Dorsolateral prefrontal cortex (tissue), 118 donors: ENCODE results near the gene CDSN. TPM values are rescaled to one million over a fixed set of nuclear protein-coding genes. Genes with fewer than 3 reads are reported as not detected.

Experiments used
- total RNA-seq, 120 experiments: library from RNA; stranded (reverse); gene quantifications; one replicate each; pipeline versions ENCODE4 v1.2.3 to v1.2.4, GENCODE V29; 2022

CDSN gene
- total RNA-seq, 120 experiments from 2014 or later, result not detected

Other genes with a start within 250 kb of the CDSN start
- gene DDR1, start 235.9 kb downstream of the CDSN start, total RNA-seq, result 100 to 1,000 TPM; 100 to 498 (median 195) TPM
- 100 to 1,000 TPM in 1 of 120 experiments, 10 to 100 TPM in 119; 24.7 to 107 (median 48.9) TPM for gene GTF2H4, start 212.2 kb downstream of the CDSN start, total RNA-seq
- gene VARS2, start 206.2 kb downstream of the CDSN start, total RNA-seq, result 10 to 100 TPM; 27.9 to 82.8 (median 48.0) TPM
- gene SFTA2, start 188.3 kb downstream of the CDSN start, total RNA-seq, result under 1 TPM in 7 of 120 experiments, not detected in 113; 0.39 to 0.85 (median 0.66) TPM
- not detected for gene MUCL3, start 179.5 kb downstream of the CDSN start, total RNA-seq
- gene MUC21, start 136.7 kb downstream of the CDSN start, total RNA-seq, result under 1 TPM in 1 of 120 experiments, not detected in 119; 0.19 TPM
- gene MUC22, start 110.0 kb downstream of the CDSN start, total RNA-seq, result not detected
- not detected for gene C6orf15, start 7.9 kb downstream of the CDSN start, total RNA-seq
- 10 to 100 TPM in 1 of 120 experiments, 1 to 10 TPM in 86, under 1 TPM in 30, not detected in 3; 0.11 to 11.6 (median 1.9) TPM for gene PSORS1C1, start 5.6 kb downstream of the CDSN start, total RNA-seq
- not detected for gene PSORS1C2, start 18.6 kb upstream of the CDSN start, total RNA-seq
- 10 to 100 TPM; 11.1 to 31.6 (median 21.7) TPM for gene CCHCR1, start 37.4 kb upstream of the CDSN start, total RNA-seq
- gene TCF19, start 38.1 kb upstream of the CDSN start, total RNA-seq, result 1 to 10 TPM in 119 of 120 experiments, under 1 TPM in 1; 0.80 to 6.6 (median 2.3) TPM
- 1 to 10 TPM in 37 of 120 experiments, under 1 TPM in 38, not detected in 45; 0.23 to 2.8 (median 0.97) TPM for gene POU5F1, start 50.2 kb upstream of the CDSN start, total RNA-seq
- 100 to 1,000 TPM in 87 of 120 experiments, 10 to 100 TPM in 33; 53.8 to 354 (median 124) TPM for gene HLA-C, start 151.6 kb upstream of the CDSN start, total RNA-seq
- gene HLA-B, start 236.7 kb upstream of the CDSN start, total RNA-seq, result 100 to 1,000 TPM in 119 of 120 experiments, 10 to 100 TPM in 1; 80.7 to 736 (median 221) TPM